ENCODE measurements around the gene PIBF1. TPM values are rescaled to one million over a fixed set of nuclear protein-coding genes. Genes with fewer than 3 reads are reported as not detected.

The PIBF1 gene
- total and polyA plus RNA-seq, 2 of the 4 experiments (the other 2 are of a cell fraction): 5.1 to 13.3 TPM

DNA sequence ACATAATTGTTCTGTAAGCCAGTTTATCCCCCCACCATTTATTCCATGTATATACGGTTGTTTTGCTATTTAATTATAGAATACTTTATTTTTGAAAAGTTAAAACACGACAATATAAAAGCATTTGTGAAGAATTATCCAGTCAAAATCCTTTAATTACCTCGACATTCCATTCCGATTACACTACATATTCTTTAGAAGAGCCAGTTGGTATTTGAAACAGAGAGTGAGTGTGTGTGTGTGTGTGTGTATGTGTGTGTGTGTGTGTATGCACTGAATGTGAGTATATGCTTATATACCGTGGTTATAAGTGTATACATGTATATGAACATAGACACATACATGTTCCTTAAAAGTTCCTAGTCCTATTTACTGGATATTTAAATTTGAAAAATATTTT, 189.0 kb downstream of the PIBF1 start:
- dilution Hi-C loops (cut with HindIII; ENCODE audit: low sequenced_read_pairs, unreplicated experiment): no loop called here
- WGBS, 2 experiments (ENCODE audit: extremely low coverage in 2 of 2, insufficient read length in 1 of 2): no CpG with 5 or more reads among the region's 5 CpGs
- TF ChIP-seq POLR2A (IDR thresholded peaks at IDR 0.05; ENCODE audit: low read depth, low read length): no peak
- no peak for TF ChIP-seq MAZ (IDR thresholded peaks at IDR 0.05; ENCODE audit: borderline replicate concordance, low read depth, low read length)
- no peak for TF ChIP-seq NFE2L2 (IDR thresholded peaks at IDR 0.05; ENCODE audit: low read depth, low read length)
- no peak for TF ChIP-seq FOS (IDR thresholded peaks at IDR 0.05; ENCODE audit: low read depth, low read length)
- TF ChIP-seq, protein P1, sequence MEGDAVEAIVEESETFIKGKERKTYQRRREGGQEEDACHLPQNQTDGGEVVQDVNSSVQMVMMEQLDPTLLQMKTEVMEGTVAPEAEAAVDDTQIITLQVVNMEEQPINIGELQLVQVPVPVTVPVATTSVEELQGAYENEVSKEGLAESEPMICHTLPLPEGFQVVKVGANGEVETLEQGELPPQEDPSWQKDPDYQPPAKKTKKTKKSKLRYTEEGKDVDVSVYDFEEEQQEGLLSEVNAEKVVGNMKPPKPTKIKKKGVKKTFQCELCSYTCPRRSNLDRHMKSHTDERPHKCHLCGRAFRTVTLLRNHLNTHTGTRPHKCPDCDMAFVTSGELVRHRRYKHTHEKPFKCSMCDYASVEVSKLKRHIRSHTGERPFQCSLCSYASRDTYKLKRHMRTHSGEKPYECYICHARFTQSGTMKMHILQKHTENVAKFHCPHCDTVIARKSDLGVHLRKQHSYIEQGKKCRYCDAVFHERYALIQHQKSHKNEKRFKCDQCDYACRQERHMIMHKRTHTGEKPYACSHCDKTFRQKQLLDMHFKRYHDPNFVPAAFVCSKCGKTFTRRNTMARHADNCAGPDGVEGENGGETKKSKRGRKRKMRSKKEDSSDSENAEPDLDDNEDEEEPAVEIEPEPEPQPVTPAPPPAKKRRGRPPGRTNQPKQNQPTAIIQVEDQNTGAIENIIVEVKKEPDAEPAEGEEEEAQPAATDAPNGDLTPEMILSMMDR (conservative IDR thresholded peaks at IDR 0.05; ENCODE audit: low read depth, low read length): no peak
- TF ChIP-seq, protein P2, sequence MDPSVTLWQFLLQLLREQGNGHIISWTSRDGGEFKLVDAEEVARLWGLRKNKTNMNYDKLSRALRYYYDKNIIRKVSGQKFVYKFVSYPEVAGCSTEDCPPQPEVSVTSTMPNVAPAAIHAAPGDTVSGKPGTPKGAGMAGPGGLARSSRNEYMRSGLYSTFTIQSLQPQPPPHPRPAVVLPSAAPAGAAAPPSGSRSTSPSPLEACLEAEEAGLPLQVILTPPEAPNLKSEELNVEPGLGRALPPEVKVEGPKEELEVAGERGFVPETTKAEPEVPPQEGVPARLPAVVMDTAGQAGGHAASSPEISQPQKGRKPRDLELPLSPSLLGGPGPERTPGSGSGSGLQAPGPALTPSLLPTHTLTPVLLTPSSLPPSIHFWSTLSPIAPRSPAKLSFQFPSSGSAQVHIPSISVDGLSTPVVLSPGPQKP (IDR thresholded peaks at IDR 0.05; ENCODE audit: borderline replicate concordance, low read depth, low read length): no peak
- TF ChIP-seq MXI1 (IDR thresholded peaks at IDR 0.05; ENCODE audit: borderline replicate concordance, low read depth, low read length): no peak
- Histone ChIP-seq H2BK15ac (ENCODE audit: low read depth, low read length) (no peak overlapping the region), H2AK5ac (ENCODE audit: low read depth, low read length) (no peak overlapping the region), H2BK5ac (ENCODE audit: low read depth, low read length, poor library complexity, severe bottlenecking) (no peak overlapping the region), H4K91ac (ENCODE audit: insufficient read depth, low read depth, low read length) (no peak overlapping the region), H3K4ac (ENCODE audit: low read depth, low read length) (no peak overlapping the region), H2AFZ (replicated peaks; ENCODE audit: low read length, poor library complexity) (no peak overlapping the region), H3K4me3 (ENCODE audit: insufficient read depth, low read depth, low read length) (no peak overlapping the region), H3K23ac (ENCODE audit: low read depth, low read length) (no peak overlapping the region), H4K20me1 (ENCODE audit: insufficient read depth, low read length) (no peaks in the 10 kb centered on the region), H4K8ac (ENCODE audit: low read depth in 2 of 2, low read length in 2 of 2) (no peak overlapping the region), H3K9ac (ENCODE audit: low read depth, low read length) (no peak overlapping the region), H4K5ac (ENCODE audit: low read depth, low read length) (no peak overlapping the region), H3K18ac (ENCODE audit: low read depth, low read length) (no peak overlapping the region), H3K79me1 (ENCODE audit: low read depth in 1 of 2, low read length in 2 of 2) (no peaks in the 10 kb centered on the region), H2BK20ac (ENCODE audit: low read depth, low read length) (no peak overlapping the region), H2BK120ac (ENCODE audit: low read depth, low read length) (no peak overlapping the region), H3K4me2 (ENCODE audit: low read depth, low read length) (no peak overlapping the region), H3K36me3 (ENCODE audit: control insufficient read depth, insufficient read depth, low read length) (peaks cover 4% of the 10 kb centered on the region; the same call in 1 of the 2 replicates), H3K9me3 (ENCODE audit: control insufficient read depth, insufficient read depth, low read length) (no peaks in the 10 kb centered on the region), H3K27ac (ENCODE audit: insufficient read depth, low read length) (no peak overlapping the region), H2AK9ac (replicated peaks; ENCODE audit: low read depth, low read length, poor library complexity) (no peak overlapping the region), H3K56ac (ENCODE audit: extremely low read depth, insufficient read depth, low read length) (no peak overlapping the region), H3K9me1 (ENCODE audit: insufficient read depth, low read length) (no peaks in the 10 kb centered on the region), H3K14ac (replicated peaks; ENCODE audit: low read depth, low read length) (no peak overlapping the region), H3K27me3 (ENCODE audit: control insufficient read depth, insufficient read depth, low read length) (no peaks in the 10 kb centered on the region), H3K4me1 (ENCODE audit: control insufficient read depth, insufficient read depth, low read length) (no peaks in the 10 kb centered on the region)
- intact Hi-C loops (cut with micrococcal nuclease): no loop called here
- POLR2A ChIA-PET (ENCODE audit: unreplicated experiment): no interaction called here
- peak; percentile 35; the same call in 1 of the 2 replicates for ATAC-seq (ENCODE audit: low read depth)
- DNase-seq: peak; percentile 57
- in situ Hi-C loops (cut with MboI; ENCODE audit: low sequenced_read_pairs): no loop called here
- no TSS peak for BruUV-seq (replicated peaks)
- CTCF ChIA-PET: no interaction called here

Data from IMR-90 (cell line).